ENCODE data around the gene ENTREP1.
"Not testable (repeated sequence)": the region's sequence is repeated elsewhere in the genome, so short reads cannot be mapped to it uniquely, and the experiment has no call there.

The ENTREP1 gene

GRCh38 chr9:69371001-69371400, 46.0 kb downstream of the ENTREP1 start:
- DNase-seq = no peak

GRCh38 chr9:69376651-69377050, 51.6 kb downstream of the ENTREP1 start:
- DNase-seq = no peak

GRCh38 chr9:69377291-69377690, 52.3 kb downstream of the ENTREP1 start:
- DNase-seq = no peak

GRCh38 chr9:69377981-69378380, 53.0 kb downstream of the ENTREP1 start:
- no peak for DNase-seq

- DNase-seq = no peak
Measured at GRCh38 chr9:69379270-69379982, 54.4 kb downstream of the ENTREP1 start.

- DNase-seq = no peak
Measured at GRCh38 chr9:69380301-69380700, 55.3 kb downstream of the ENTREP1 start.

GRCh38 chr9:69380811-69381210, 55.8 kb downstream of the ENTREP1 start:
- no peak for DNase-seq

GRCh38 chr9:69382135-69382534, 57.1 kb downstream of the ENTREP1 start:
- no peak for DNase-seq

- no peak for DNase-seq
Measured at GRCh38 chr9:69385581-69386033, 60.6 kb downstream of the ENTREP1 start.

GRCh38 chr9:69386651-69387050, 61.6 kb downstream of the ENTREP1 start:
- no peak for DNase-seq

- DNase-seq = no peak
Measured at GRCh38 chr9:69388596-69388995, 63.6 kb downstream of the ENTREP1 start.

- DNase-seq = no peak
Measured at GRCh38 chr9:69389437-69389995, 64.5 kb downstream of the ENTREP1 start.

GRCh38 chr9:69391487-69391886, 66.5 kb downstream of the ENTREP1 start:
- DNase-seq = no peak

GRCh38 chr9:69391946-69392345, 66.9 kb downstream of the ENTREP1 start:
- no peak for DNase-seq

GRCh38 chr9:69392826-69393225, 67.8 kb downstream of the ENTREP1 start:
- DNase-seq = no peak

- no peak for DNase-seq
Measured at GRCh38 chr9:69393425-69393824, 68.4 kb downstream of the ENTREP1 start.

GRCh38 chr9:69395718-69396117, 70.7 kb downstream of the ENTREP1 start:
- no peak for DNase-seq

- no peak for DNase-seq
Measured at GRCh38 chr9:69396759-69397158, 71.7 kb downstream of the ENTREP1 start.

GRCh38 chr9:69397384-69398214, 72.6 kb downstream of the ENTREP1 start:
- DNase-seq = no peak

GRCh38 chr9:69400470-69400869, 75.5 kb downstream of the ENTREP1 start:
- DNase-seq = no peak

GRCh38 chr9:69409936-69410335, 84.9 kb downstream of the ENTREP1 start:
- not testable (repeated sequence) for DNase-seq

- no peak for DNase-seq
Measured at GRCh38 chr9:69411246-69411645, 86.2 kb downstream of the ENTREP1 start.

Measured in right kidney (tissue), 1 donor.